GM21723 (cell line): ENCODE data around the gene EFR3B.
A peak's percentile ranks its signal among the peaks of the same experiment; 100 is the strongest.

Experiments used
- ATAC-seq: cut with Tn5 transposase; IDR thresholded peaks from one replicate; pipeline ENCODE4 v1.9.1; 2021; ENCODE audit warnings: mild to moderate bottlenecking, moderate library complexity; ENCODE audit not compliant: unreplicated experiment

EFR3B gene

DNA sequence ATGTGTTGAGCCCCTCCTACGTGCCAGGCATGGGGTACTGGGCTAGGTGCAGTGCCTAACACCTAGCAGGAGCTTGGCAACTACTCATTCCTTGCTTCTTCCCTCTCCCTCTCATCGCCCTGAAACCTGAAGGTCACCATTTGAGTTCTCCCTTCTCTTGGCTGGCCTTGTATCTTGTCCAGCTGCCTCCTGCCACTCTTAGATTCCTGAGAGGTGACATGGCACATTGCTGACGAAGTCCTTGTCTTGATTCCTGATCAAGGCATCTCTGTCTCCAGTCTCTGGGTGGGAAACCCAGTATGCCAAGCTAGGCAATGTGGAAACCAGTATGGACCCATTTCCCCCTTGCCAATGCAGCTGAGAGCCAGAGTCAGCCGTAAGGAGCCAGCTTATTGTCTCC, 9.0 kb upstream of the EFR3B start:
- no peak for ATAC-seq

GRCh38 chr2:25034081-25034480, 7.8 kb upstream of the EFR3B start:
- no peak for ATAC-seq

- no peak for ATAC-seq
Measured at GRCh38 chr2:25035537-25036220, 6.2 kb upstream of the EFR3B start.

- ATAC-seq = no peak
Measured at GRCh38 chr2:25036221-25036559, 5.7 kb upstream of the EFR3B start.

- no peak for ATAC-seq
Measured at GRCh38 chr2:25039126-25039525, 2.8 kb upstream of the EFR3B start.

DNA sequence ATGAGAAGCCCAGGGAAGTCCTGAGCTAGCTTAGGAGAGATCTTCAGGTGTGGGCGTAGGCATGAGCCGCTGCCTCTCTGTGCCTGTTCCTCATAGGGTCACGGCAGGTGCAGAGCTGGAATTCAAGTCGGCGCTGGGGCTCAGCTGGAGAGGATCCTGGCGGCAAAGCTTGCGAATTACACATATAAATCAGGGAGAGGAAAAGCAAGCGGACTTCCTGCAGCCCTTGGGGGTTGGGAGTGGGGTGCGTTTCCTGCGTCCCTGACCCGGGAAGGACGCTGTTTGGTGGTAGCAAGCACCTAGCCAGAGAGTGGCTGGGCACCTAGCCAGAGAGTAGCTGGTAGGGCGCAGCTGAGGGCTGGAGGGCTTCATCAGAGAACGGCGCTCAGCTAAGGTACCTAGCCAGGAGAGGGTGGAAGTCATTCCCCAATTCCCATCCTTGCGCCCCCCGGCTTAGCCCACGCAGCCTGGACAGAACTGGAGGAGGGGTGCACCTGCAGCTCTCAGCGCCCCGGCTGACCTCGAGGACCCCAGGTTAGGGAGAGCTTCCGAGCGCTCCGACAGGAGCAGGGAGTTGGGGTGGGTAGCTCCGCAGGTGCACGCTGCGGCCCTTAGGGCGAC, 459 bp upstream of the EFR3B start:
- ATAC-seq = peak; percentile 7

GRCh38 chr2:25042321-25043240, 705 bp downstream of the EFR3B start:
- ATAC-seq = peak; percentile 29

DNA sequence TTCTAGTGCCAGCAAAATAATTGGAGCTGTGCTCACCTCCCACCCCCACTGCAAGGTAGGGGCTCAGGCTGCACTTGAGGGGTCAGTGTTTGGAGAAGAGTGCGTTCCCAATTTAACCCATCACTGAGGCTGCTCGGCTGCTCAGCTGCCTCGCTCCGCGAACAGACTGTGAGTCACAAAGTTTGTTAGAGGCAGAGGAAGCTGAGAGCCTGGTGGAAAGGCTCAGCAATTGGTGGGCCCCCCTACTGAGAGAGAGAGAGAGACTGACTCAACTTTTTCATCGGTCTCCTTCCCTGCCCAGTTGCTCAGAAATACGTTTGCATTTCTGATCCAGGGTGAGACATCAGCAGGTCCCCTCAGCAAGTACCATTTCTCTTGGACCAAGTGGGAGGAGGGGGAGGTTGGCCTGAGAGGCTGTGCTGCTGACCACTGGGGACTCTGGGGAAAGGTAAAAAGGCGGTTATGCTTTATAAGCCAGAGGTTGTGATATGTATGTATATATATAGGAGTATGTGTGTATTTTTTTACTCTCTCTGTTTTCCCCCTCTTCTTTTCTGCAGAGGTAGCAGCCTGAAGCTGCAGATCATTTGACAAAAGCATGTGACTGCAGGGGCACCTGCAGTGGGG, 1.5 kb downstream of the EFR3B start:
- ATAC-seq = no peak

- no peak for ATAC-seq
Measured at GRCh38 chr2:25044011-25044410, 2.1 kb downstream of the EFR3B start.

GRCh38 chr2:25044990-25045389, 3.1 kb downstream of the EFR3B start:
- ATAC-seq = no peak

DNA sequence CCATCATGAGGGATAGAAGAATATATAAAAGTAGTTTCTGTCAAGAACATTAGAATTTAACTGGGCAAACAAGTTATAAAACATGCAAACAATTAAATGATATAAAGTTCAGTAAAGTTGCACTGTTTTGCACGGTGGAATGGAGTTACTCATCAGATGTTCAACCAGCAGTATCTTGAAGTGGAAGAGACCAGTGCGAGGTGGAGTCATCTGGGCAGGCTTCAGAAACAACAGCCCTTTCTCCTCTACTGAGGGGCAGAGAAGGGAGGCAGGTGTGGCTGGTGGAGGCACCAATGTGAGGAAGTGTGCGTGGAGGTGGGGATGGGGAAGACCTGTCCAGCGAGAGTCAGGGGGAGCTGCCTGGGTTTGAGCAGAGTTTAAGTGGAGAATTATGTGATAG, 7.5 kb downstream of the EFR3B start:
- no peak for ATAC-seq

- ATAC-seq = peak; percentile 75
Measured at GRCh38 chr2:25050128-25050527, 8.3 kb downstream of the EFR3B start.

DNA sequence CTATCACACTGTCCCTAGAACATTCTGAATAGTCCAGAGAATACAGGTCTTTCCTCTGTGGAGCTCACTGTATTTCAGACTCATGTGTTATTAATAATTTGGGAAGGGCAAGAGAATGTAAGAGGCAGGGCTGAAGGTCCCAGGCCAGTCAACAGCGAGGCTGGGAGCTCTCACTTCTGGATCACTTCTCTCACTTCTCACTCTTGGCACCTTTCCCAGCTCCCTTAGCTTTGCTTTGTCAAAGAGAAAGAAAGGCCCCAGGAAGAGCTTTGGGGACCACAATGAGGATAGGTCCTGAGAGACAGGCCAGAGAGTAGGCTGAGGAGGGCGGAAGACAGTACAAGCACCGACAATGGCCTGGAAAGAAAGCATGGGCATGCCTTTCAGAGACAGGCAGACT, 11.2 kb downstream of the EFR3B start:
- no peak for ATAC-seq

- ATAC-seq = no peak
Measured at GRCh38 chr2:25054720-25055119, 12.8 kb downstream of the EFR3B start.

GRCh38 chr2:25055376-25055920, 13.6 kb downstream of the EFR3B start:
- no peak for ATAC-seq

GRCh38 chr2:25056098-25056821, 14.4 kb downstream of the EFR3B start:
- ATAC-seq = no peak

DNA sequence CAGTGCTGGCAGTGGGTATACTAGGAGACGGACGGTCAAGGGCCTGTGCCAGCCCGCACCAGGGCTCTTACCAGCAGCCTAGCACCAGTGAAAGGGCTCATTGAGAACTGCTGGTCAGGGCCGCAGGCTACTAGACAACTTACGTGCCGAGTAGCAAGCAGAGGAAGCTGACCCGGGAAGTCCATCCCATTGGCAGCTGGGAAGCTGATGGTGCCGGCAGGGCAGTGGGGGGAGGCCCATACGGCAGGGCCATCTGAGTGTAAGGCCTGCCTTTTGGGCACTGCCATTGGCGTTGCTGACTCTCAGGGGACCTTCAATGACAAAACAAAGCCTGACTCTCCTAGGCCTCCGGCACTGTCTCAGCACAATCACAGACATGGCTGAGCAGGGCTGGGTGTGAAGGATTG, 20.6 kb downstream of the EFR3B start:
- ATAC-seq = no peak

- ATAC-seq = no peak
Measured at GRCh38 chr2:25063876-25064660, 22.2 kb downstream of the EFR3B start.

GRCh38 chr2:25065768-25066167, 23.9 kb downstream of the EFR3B start:
- ATAC-seq = no peak

DNA sequence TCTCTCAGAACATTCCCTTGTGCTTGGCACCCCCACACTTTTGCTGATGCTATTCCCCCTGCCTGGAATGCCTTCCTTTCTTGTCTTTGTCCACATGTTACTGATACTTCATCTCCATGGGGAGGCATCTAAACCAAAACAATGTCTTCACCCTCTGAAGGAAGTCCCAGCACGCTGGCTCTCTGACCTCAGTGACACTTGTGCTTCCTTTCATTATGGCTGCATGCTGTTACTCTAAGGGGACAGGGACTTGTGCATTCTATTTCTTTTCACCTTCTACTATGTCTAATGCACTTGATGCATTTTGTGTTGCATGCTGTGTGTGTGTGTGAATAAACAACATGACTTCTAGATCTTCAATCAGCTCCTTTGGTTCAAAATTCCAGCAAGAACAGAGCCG, 24.6 kb downstream of the EFR3B start:
- ATAC-seq = no peak
